OCI-LY3 (cell line): Measurements from ENCODE around the gene MRPS31.
"Not testable (repeated sequence)": the region's sequence is repeated elsewhere in the genome, so short reads cannot be mapped to it uniquely, and the experiment has no call there.

Source experiments
- H2AFZ ChIP-seq: fragments of 200-600, 300-600 bp; shearing (Covaris generic); 2 replicates; pipeline ENCODE4 v1.6.0; 2014; ENCODE audit warnings: antibody characterized with exemption, low read depth, low read length
- H3K27ac ChIP-seq: fragments of 200-600, 300-600 bp; sonication (generic); 2 replicates; pipeline ENCODE4 v1.5.1; 2014; ENCODE audit warnings: mild to moderate bottlenecking, low read length, moderate library complexity, mixed read lengths
- H3K27me3 ChIP-seq: fragments of 200-600, 300-600 bp; sonication (generic); 2 replicates; pipeline ENCODE4 v1.6.1; 2014; ENCODE audit warnings: low read depth, low read length, mixed read lengths
- H3K36me3 ChIP-seq: fragments of 200-600, 300-600 bp; sonication (generic); replicated peaks from 2 replicates; pipeline ENCODE3; 2014; ENCODE audit warnings: low read depth, low read length, mixed read lengths
- H3K4me1 ChIP-seq: fragments of 300-600, 200-600 bp; sonication (generic); 2 replicates; pipeline ENCODE4 v1.6.1; 2014; ENCODE audit warnings: low read length, mixed read lengths
- H3K4me2 ChIP-seq: fragments of 200-600, 300-600 bp; sonication (generic); 2 replicates; pipeline ENCODE4 v1.6.1; 2014; ENCODE audit warnings: low read length, mixed read lengths
- H3K4me3 ChIP-seq: fragments of 300-600, 200-600 bp; sonication (generic); 2 replicates; pipeline ENCODE4 v1.5.1; 2014; ENCODE audit warnings: antibody characterized with exemption, mild to moderate bottlenecking, low read length, moderate library complexity
- H3K79me2 ChIP-seq: fragments of 300-600, 200-600 bp; shearing (Covaris generic); 2 replicates; pipeline ENCODE4 v1.6.1; 2014; ENCODE audit warnings: mild to moderate bottlenecking, low read length, mixed read lengths
- H3K9ac ChIP-seq: fragments of 300-600, 200-600 bp; shearing (Covaris generic); 2 replicates; pipeline ENCODE4 v1.6.0; 2014; ENCODE audit warnings: mild to moderate bottlenecking, low read length, moderate library complexity
- H3K9me3 ChIP-seq: fragments of 200-600, 300-600 bp; shearing (Covaris generic); 2 replicates; pipeline ENCODE4 v1.6.1; 2014; ENCODE audit warnings: low read length, mixed read lengths; ENCODE audit not compliant: insufficient read depth
- H4K20me1 ChIP-seq: fragments of 200-600, 300-600 bp; sonication (generic); 2 replicates; pipeline ENCODE4 v1.6.1; 2016; ENCODE audit warnings: low read length, mixed read lengths; ENCODE audit not compliant: insufficient read depth
- EZH2phosphoT487 ChIP-seq: fragments of 200-600 bp; shearing (Covaris generic); IDR thresholded peaks from 2 replicates; pipeline ENCODE4 v1.6.1; 2018; ENCODE audit warnings: antibody characterized with exemption, mixed run types, low read depth
- TF ChIP-seq, protein P1 (sequence below): fragments of 200-600, 300-600 bp; sonication (generic); IDR thresholded peaks from 2 replicates; pipeline ENCODE4 v1.5.1; 2014; ENCODE audit warnings: antibody characterized with exemption, low read length, low read depth

The MRPS31 gene

DNA sequence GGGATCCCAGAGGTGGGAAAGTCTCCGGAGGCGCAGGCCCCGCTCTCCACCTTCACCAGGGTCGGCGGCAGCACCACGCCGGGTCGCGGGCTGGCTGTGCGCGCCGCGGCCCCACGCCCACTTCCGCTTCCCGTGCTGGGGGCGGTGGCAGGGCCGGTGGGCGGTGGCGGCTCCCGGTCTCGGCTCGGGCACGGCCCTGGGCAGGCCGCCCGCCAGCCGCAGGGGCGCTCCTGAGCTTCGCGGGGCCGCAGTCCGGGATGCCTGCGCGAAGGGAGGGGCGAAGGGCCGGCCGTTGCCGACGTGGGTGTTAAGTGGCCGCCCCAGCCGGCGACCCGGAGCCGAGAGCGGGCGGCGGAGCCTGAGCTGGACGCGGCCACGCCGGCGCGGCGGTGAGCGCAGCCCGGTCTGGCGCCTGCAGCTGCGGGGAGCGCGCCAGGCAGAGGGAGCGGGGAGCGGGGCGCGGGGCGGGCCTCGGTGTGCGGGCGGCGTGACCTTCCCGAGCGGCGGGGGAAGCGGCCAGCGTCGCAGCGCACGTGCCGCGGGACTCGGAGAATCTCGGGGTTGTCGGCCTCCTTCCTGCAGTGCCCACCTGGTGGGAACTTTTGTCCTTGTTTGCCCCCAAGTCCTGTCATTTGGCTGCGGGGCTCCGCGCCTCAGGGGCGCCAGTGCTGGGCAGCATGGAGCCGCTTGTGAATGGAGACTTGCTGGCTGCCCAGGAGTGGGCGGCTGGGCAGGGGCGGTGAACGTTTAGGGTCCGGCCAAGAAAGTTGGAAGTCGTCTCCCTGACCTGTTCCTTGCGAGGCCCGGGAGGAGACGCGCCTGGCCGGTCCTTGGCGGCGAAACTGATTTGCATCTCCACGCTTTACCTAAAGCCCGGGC is 18.5 kb upstream of the MRPS31 start, which contains the start of gene SLC25A15:
Gene SLC25A15, plus strand, starts transcription at position 337 of the 879 bp plus-strand sequence. CDS start 3,616 bp downstream, outside the sequence.
- peak within 1 kb of the TSS; percentile 89 for H3K9ac ChIP-seq
- H3K79me2 ChIP-seq: peaks cover 3% of the 10 kb centered on the region; the same call in 1 of the 2 replicates
- no peaks in the 10 kb centered on the region for H4K20me1 ChIP-seq
- peak within 1 kb of the TSS; percentile 87 for H3K4me2 ChIP-seq
- H3K9me3 ChIP-seq: no peaks in the 10 kb centered on the region
- H3K4me3 ChIP-seq: peak within 1 kb of the TSS; percentile 86
- H3K27me3 ChIP-seq: no peaks in the 10 kb centered on the region
- peak within 1 kb of the TSS; percentile 30; the same call in 1 of the 2 replicates for H3K27ac ChIP-seq
- peaks cover 3% of the 10 kb centered on the region for H3K36me3 ChIP-seq
- H2AFZ ChIP-seq: peak within 1 kb of the TSS; percentile 61
- no peak for TF ChIP-seq EZH2phosphoT487
- TF ChIP-seq, protein P1, sequence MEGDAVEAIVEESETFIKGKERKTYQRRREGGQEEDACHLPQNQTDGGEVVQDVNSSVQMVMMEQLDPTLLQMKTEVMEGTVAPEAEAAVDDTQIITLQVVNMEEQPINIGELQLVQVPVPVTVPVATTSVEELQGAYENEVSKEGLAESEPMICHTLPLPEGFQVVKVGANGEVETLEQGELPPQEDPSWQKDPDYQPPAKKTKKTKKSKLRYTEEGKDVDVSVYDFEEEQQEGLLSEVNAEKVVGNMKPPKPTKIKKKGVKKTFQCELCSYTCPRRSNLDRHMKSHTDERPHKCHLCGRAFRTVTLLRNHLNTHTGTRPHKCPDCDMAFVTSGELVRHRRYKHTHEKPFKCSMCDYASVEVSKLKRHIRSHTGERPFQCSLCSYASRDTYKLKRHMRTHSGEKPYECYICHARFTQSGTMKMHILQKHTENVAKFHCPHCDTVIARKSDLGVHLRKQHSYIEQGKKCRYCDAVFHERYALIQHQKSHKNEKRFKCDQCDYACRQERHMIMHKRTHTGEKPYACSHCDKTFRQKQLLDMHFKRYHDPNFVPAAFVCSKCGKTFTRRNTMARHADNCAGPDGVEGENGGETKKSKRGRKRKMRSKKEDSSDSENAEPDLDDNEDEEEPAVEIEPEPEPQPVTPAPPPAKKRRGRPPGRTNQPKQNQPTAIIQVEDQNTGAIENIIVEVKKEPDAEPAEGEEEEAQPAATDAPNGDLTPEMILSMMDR: peak; percentile 35
- H3K4me1 ChIP-seq: 0 out of 2 replicates have a peak, but pooled peaks cover 4% of the 10 kb centered on the region

DNA sequence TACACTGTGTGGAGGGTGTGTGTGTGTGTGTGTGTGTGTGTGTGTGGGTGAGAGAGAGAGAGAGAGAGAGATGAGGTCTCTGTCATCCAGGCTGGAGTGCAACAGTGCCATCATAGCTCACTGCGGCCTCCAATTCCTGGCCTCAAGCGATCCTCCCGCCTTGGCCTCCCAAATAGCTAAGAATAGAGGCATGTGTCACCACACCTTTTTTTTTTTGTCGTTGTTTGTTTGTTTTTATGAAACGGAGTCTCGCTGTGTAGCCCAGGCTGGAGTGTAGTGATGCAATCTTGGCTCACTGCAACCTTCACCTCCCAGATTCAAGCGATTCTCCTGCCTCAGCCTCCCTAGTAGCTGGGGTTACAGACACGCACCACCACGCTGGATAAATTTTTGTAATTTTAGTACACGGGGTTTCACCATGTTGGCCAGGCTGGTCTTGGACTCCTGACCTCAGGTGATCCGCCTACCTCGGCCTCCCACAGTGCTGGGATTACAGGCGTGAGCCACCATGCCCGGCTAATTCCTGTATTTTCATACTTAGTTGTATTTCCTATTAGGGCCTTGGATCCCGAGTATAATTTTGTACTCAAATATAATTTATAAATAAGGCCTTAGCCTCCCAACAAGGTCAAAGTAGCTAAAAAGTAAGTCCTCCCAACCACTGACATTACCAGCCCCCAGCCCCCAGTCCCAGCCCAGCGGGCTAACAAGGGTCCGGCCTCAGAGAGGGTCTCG is 17.7 kb upstream of the MRPS31 start:
- not testable (repeated sequence) for H3K9me3 ChIP-seq, H4K20me1 ChIP-seq, H3K27me3 ChIP-seq, H3K36me3 ChIP-seq, H3K79me2 ChIP-seq, H3K4me1 ChIP-seq
- Histone ChIP-seq H3K27ac (peak overlapping the region; percentile 30; the same call in 1 of the 2 replicates), H3K4me2 (peak overlapping the region; percentile 87), H2AFZ (peak overlapping the region; percentile 61), H3K4me3 (peak overlapping the region; percentile 86), H3K9ac (peak overlapping the region; percentile 89)

DNA sequence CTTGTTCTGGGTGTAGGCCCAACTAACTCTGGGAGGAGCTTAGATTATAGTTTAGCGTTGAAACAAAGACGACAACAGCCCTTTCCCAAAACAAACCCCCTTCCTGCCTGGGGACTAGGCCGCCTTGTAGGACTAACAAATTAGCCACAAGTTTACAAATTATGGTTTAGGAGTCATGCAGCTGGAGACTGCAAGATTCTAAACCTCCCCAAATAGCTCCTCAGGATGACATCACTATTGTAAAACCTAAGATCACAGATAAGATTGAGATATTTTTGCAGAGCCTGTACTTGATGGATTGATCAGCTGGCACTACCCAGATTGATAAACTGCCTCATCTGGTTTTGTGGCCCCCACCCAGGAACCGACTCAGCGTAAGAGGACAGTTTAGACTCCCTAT is 16.1 kb upstream of the MRPS31 start:
- H3K27ac ChIP-seq: no peak overlapping the region
- H2AFZ ChIP-seq: no peak overlapping the region
- H3K9me3 ChIP-seq: no peaks in the 10 kb centered on the region
- peaks cover 5% of the 10 kb centered on the region for H3K4me1 ChIP-seq
- no peak overlapping the region for H3K4me2 ChIP-seq
- H3K4me3 ChIP-seq: no peak overlapping the region
- H3K9ac ChIP-seq: no peak overlapping the region
- H4K20me1 ChIP-seq: no peaks in the 10 kb centered on the region
- H3K36me3 ChIP-seq: no peaks in the 10 kb centered on the region
- H3K79me2 ChIP-seq: peaks cover 3% of the 10 kb centered on the region; the same call in 1 of the 2 replicates
- TF ChIP-seq, protein P1: no peak
- TF ChIP-seq EZH2phosphoT487: no peak
- no peaks in the 10 kb centered on the region for H3K27me3 ChIP-seq

DNA sequence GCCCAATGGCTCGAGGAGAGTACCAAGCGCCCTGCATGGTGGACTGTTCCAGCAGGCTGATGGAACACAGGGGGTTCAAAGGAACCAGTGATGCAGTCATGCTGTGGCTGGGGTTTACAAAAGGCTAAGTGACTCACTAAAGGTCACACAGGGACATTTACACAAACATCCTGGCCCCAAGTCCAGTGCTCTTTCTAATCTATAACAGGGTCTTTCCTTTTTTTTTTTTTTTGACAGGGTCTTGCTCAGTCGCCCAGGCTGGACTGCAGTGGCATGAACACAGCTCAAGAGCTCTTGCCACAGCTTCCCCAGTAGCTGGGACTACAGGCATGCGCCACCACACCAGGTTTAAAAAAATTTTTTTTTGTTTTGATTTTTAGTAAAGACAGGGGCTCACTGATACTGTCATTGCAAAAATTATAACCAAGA is 15.6 kb upstream of the MRPS31 start:
- no peaks in the 10 kb centered on the region for H3K36me3 ChIP-seq
- no peaks in the 10 kb centered on the region for H3K27me3 ChIP-seq
- H3K79me2 ChIP-seq: peaks cover 3% of the 10 kb centered on the region; the same call in 1 of the 2 replicates
- H4K20me1 ChIP-seq: no peaks in the 10 kb centered on the region
- TF ChIP-seq, protein P1: no peak
- no peak for TF ChIP-seq EZH2phosphoT487
- no peak overlapping the region for H3K4me3 ChIP-seq
- H3K4me2 ChIP-seq: no peak overlapping the region
- H3K27ac ChIP-seq: no peak overlapping the region
- peaks cover 10% of the 10 kb centered on the region for H3K4me1 ChIP-seq
- H3K9ac ChIP-seq: no peak overlapping the region
- H2AFZ ChIP-seq: no peak overlapping the region
- no peaks in the 10 kb centered on the region for H3K9me3 ChIP-seq
